ENCODE results near the gene C6orf52.

- TF ChIP-seq, protein P1, sequence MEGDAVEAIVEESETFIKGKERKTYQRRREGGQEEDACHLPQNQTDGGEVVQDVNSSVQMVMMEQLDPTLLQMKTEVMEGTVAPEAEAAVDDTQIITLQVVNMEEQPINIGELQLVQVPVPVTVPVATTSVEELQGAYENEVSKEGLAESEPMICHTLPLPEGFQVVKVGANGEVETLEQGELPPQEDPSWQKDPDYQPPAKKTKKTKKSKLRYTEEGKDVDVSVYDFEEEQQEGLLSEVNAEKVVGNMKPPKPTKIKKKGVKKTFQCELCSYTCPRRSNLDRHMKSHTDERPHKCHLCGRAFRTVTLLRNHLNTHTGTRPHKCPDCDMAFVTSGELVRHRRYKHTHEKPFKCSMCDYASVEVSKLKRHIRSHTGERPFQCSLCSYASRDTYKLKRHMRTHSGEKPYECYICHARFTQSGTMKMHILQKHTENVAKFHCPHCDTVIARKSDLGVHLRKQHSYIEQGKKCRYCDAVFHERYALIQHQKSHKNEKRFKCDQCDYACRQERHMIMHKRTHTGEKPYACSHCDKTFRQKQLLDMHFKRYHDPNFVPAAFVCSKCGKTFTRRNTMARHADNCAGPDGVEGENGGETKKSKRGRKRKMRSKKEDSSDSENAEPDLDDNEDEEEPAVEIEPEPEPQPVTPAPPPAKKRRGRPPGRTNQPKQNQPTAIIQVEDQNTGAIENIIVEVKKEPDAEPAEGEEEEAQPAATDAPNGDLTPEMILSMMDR (IDR thresholded peaks at IDR 0.05), result no peak
- no peak for TF ChIP-seq POLR2A (IDR thresholded peaks at IDR 0.05)
These were observed 51.2 kb downstream of the C6orf52 start for GRCh38 chr6:10643201-10643651.

Data from lower leg skin (tissue), 3 donors.